Stimulated activated CD4-positive, alpha-beta T cell treated with anti-CD3 and anti-CD28 coated beads, Interleukin-1b, Interleukin-23, amount 100 ng/mL, for 24 hours (primary cell): Measurements from ENCODE around the gene SLC15A4.

Source experiments
- DNase-seq, 4 experiments: peaks; one replicate each; pipeline ENCODE4 v3.0.0-alpha.2; 2020; ENCODE audit warnings: low read depth in 4 of 4, low spot score in 1 of 4

SLC15A4 gene

GRCh38 chr12:128794661-128795529, 28.9 kb downstream of the SLC15A4 start:
- DNase-seq = no peak

- DNase-seq = no peak
Measured at GRCh38 chr12:128793701-128794100, 30.1 kb downstream of the SLC15A4 start.

- no peak for DNase-seq
Measured at GRCh38 chr12:128792881-128793280, 30.9 kb downstream of the SLC15A4 start.

- DNase-seq = no peak
Measured at GRCh38 chr12:128792398-128792797, 31.4 kb downstream of the SLC15A4 start.

GRCh38 chr12:128791395-128792322, 32.1 kb downstream of the SLC15A4 start:
- DNase-seq = no peak

GRCh38 chr12:128790653-128791373, 32.9 kb downstream of the SLC15A4 start:
- no peak for DNase-seq

GRCh38 chr12:128790221-128790620, 33.5 kb downstream of the SLC15A4 start:
- no peak for DNase-seq

- no peak for DNase-seq
Measured at GRCh38 chr12:128789356-128789929, 34.3 kb downstream of the SLC15A4 start.

GRCh38 chr12:128787827-128788226, 35.9 kb downstream of the SLC15A4 start:
- DNase-seq = no peak

GRCh38 chr12:128786741-128787391, 36.9 kb downstream of the SLC15A4 start:
- DNase-seq = no peak

GRCh38 chr12:128784030-128784760, 39.6 kb downstream of the SLC15A4 start:
- DNase-seq = no peak

- DNase-seq = peak in 1 of 4 experiments; percentile 22
Measured at GRCh38 chr12:128783129-128783574, 40.6 kb downstream of the SLC15A4 start.

GRCh38 chr12:128779901-128780300, 43.9 kb downstream of the SLC15A4 start:
- no peak for DNase-seq

- no peak for DNase-seq
Measured at GRCh38 chr12:128772249-128772648, 51.5 kb downstream of the SLC15A4 start.

GRCh38 chr12:128771681-128772080, 52.1 kb downstream of the SLC15A4 start:
- DNase-seq = no peak

- no peak for DNase-seq
Measured at GRCh38 chr12:128767518-128767917, 56.2 kb downstream of the SLC15A4 start.

- DNase-seq = no peak
Measured at GRCh38 chr12:128766738-128767501, 56.8 kb downstream of the SLC15A4 start.

- no peak for DNase-seq
Measured at GRCh38 chr12:128763395-128763794, 60.4 kb downstream of the SLC15A4 start.

GRCh38 chr12:128761379-128761790, 62.4 kb downstream of the SLC15A4 start:
- no peak for DNase-seq
